Small intestine (tissue), 7 donors: ENCODE results near the gene PTGES2. TPM values are rescaled to one million over a fixed set of nuclear protein-coding genes. Genes with fewer than 3 reads are reported as not detected.

Experiments
- DNase-seq, 2 donors: peaks; one replicate each; pipeline versions ENCODE4 v3.0.0 to v3.0.0-alpha.2; 2013
- FAIRE-seq: peaks from 2 replicates; lab custom pipeline; 2012; peaks lifted over from hg19 to GRCh38; lab: Jason Lieb, UNC
- H3K27ac ChIP-seq, 3 donors: one replicate each; pipeline ENCODE4 v1.5.1; 2013; ENCODE audit warnings: low read length in 2 of 3, mild to moderate bottlenecking in 2 of 3, control low read depth in 1 of 3, inconsistent platforms in 1 of 3, low read depth in 1 of 3, moderate library complexity in 1 of 3
- H3K27me3 ChIP-seq, 3 donors: one replicate each; pipeline ENCODE4 v1.6.1; 2013; ENCODE audit warnings: low read length in 3 of 3, inconsistent platforms in 1 of 3; ENCODE audit not compliant: control insufficient read depth in 3 of 3, insufficient read depth in 3 of 3
- H3K36me3 ChIP-seq, 3 donors: one replicate each; pipeline ENCODE4 v1.6.1; 2013; ENCODE audit warnings: low read length in 3 of 3, inconsistent platforms in 1 of 3, low read depth in 1 of 3, mild to moderate bottlenecking in 1 of 3, moderate library complexity in 1 of 3; ENCODE audit not compliant: control insufficient read depth in 3 of 3, insufficient read depth in 2 of 3
- H3K4me1 ChIP-seq, 3 donors: one replicate each; pipeline ENCODE4 v1.6.1; 2013; ENCODE audit warnings: low read length in 2 of 3, inconsistent platforms in 1 of 3, low read depth in 1 of 3, mild to moderate bottlenecking in 1 of 3, moderate library complexity in 1 of 3; ENCODE audit not compliant: control insufficient read depth in 3 of 3, insufficient read depth in 2 of 3
- H3K4me3 ChIP-seq, 3 donors: one replicate each; pipeline ENCODE4 v1.5.1; 2013; ENCODE audit warnings: low read length in 3 of 3, control low read depth in 1 of 3, inconsistent platforms in 1 of 3, low read depth in 1 of 3, mild to moderate bottlenecking in 1 of 3, moderate library complexity in 1 of 3
- H3K9me3 ChIP-seq, 2 donors: one replicate each; pipeline ENCODE4 v1.6.1; 2013; ENCODE audit warnings: low read depth in 1 of 2, low read length in 1 of 2; ENCODE audit not compliant: control insufficient read depth in 2 of 2, insufficient read depth in 1 of 2
- WGBS, 3 donors: extraction: QIAGEN DNeasy Blood & Tissue Kit; methylation state at CpG; one replicate each; pipeline ENCODE4 v1.1.7; 2013; 5-methylcytosine and 5-hydroxymethylcytosine counted together
- polyA plus RNA-seq, 4 donors: library from polyadenylated mRNA; stranded (reverse) in 3 of 4; unstranded in 1 of 4; fragments of 200-250 nt in 3 of 4; fragments of 120-200 nt in 1 of 4; gene quantifications; one replicate each; pipeline versions ENCODE4 v1.2.1 to v1.2.3, GENCODE V29; 2013
- donor health status: healthy with polysubstance abuse.
- donor health status: control.
- donor health status: control.
- donor health status: Bipolar disorder and iron deficiency.
- donor health status: healthy.

PTGES2 gene
- polyA plus RNA-seq, 4 donors = 47.7 to 99.7 (median 76.0) TPM

GRCh38 chr9:128097543-128098296 lies 29.8 kb downstream of the PTGES2 start:
- DNase-seq = no peak
- no peak overlapping the region for H3K4me3 ChIP-seq
- no peak for FAIRE-seq
- 56 to 63% (median 60%) methylated on average over 13 of the region's 13 CpGs for WGBS, 3 donors
- peak overlapping the region; percentile 81 to 93 (median 92) for H3K27ac ChIP-seq
- no peaks in the 10 kb centered on the region for H3K27me3 ChIP-seq
- H3K36me3 ChIP-seq = peaks cover 10 to 56% (median 13%) of the 10 kb centered on the region in 3 donors
- no peaks in the 10 kb centered on the region for H3K9me3 ChIP-seq
- peaks cover 8 to 49% (median 24%) of the 10 kb centered on the region in 3 donors for H3K4me1 ChIP-seq

- Histone ChIP-seq H3K27me3 (no peaks in the 10 kb centered on the region), H3K4me3 (no peak overlapping the region), H3K36me3 (peaks cover 6 to 53% (median 10%) of the 10 kb centered on the region in 3 donors), H3K4me1 (peaks cover 8 to 49% (median 24%) of the 10 kb centered on the region in 3 donors), H3K9me3 (no peaks in the 10 kb centered on the region), H3K27ac (peak overlapping the region in 2 of 3 donors; percentile 92 to 93)
- DNase-seq (peak in 1 of 2 donors; percentile 5), FAIRE-seq (no peak)
- WGBS, 3 donors = 87% methylated on average over 19 of the region's 19 CpGs
These were observed 30.7 kb downstream of the PTGES2 start for GRCh38 chr9:128096616-128097536.

- Histone ChIP-seq H3K27me3 (no peaks in the 10 kb centered on the region), H3K9me3 (no peaks in the 10 kb centered on the region), H3K4me1 (peaks cover 0 to 35% (median 12%) of the 10 kb centered on the region in 3 donors), H3K4me3 (no peak overlapping the region), H3K27ac (peak overlapping the region; percentile 38 to 97 (median 80)), H3K36me3 (peaks cover 0 to 40% (median 0%) of the 10 kb centered on the region in 3 donors)
- 78 to 86% (median 81%) methylated on average over 11 of the region's 11 CpGs for WGBS, 3 donors
- DNase-seq (no peak), FAIRE-seq (no peak)
These were observed 32.5 kb downstream of the PTGES2 start for GRCh38 chr9:128094950-128095544.

GRCh38 chr9:128094166-128094949 lies 33.2 kb downstream of the PTGES2 start:
- Histone ChIP-seq H3K27ac (peak overlapping the region; percentile 48 to 97 (median 80)), H3K4me3 (no peak overlapping the region), H3K4me1 (peaks cover 0 to 29% (median 9%) of the 10 kb centered on the region in 3 donors), H3K27me3 (no peaks in the 10 kb centered on the region), H3K9me3 (no peaks in the 10 kb centered on the region), H3K36me3 (peaks cover 0 to 33% (median 0%) of the 10 kb centered on the region in 3 donors)
- DNase-seq (peak; percentile 92), FAIRE-seq (no peak)
- 22 to 35% (median 24%) methylated on average over 8 of the region's 8 CpGs for WGBS, 3 donors

GRCh38 chr9:128093011-128093410 lies 34.5 kb downstream of the PTGES2 start:
- Histone ChIP-seq H3K4me1 (peaks cover 0 to 26% (median 9%) of the 10 kb centered on the region in 3 donors), H3K27ac (peak overlapping the region in 2 of 3 donors; percentile 80 to 97), H3K36me3 (peaks cover 0 to 32% (median 0%) of the 10 kb centered on the region in 3 donors), H3K27me3 (no peaks in the 10 kb centered on the region), H3K9me3 (no peaks in the 10 kb centered on the region), H3K4me3 (no peak overlapping the region)
- WGBS, 3 donors = 62 to 73% (median 68%) methylated on average over 4 of the region's 4 CpGs
- DNase-seq = no peak
- no peak for FAIRE-seq

- H3K4me3 ChIP-seq = no peak overlapping the region
- no peak for FAIRE-seq
- peak overlapping the region in 1 of 3 donors; percentile 97 for H3K27ac ChIP-seq
- no peaks in the 10 kb centered on the region for H3K9me3 ChIP-seq
- peaks cover 0 to 31% (median 0%) of the 10 kb centered on the region in 3 donors for H3K36me3 ChIP-seq
- H3K4me1 ChIP-seq = peaks cover 0 to 26% (median 6%) of the 10 kb centered on the region in 3 donors
- WGBS, 3 donors = 84 to 88% (median 85%) methylated on average over 16 of the region's 16 CpGs
- H3K27me3 ChIP-seq = no peaks in the 10 kb centered on the region
- no peak for DNase-seq
These were observed 35.1 kb downstream of the PTGES2 start for GRCh38 chr9:128092199-128092977.

GRCh38 chr9:128091571-128091970 lies 36.0 kb downstream of the PTGES2 start:
- peaks cover 0 to 23% (median 6%) of the 10 kb centered on the region in 3 donors for H3K4me1 ChIP-seq
- H3K36me3 ChIP-seq = peaks cover 0 to 27% (median 2%) of the 10 kb centered on the region in 3 donors
- no peak overlapping the region for H3K4me3 ChIP-seq
- no peak for DNase-seq
- peak overlapping the region in 2 of 3 donors; percentile 24 to 42 for H3K27ac ChIP-seq
- no peak for FAIRE-seq
- no peaks in the 10 kb centered on the region for H3K9me3 ChIP-seq
- no peaks in the 10 kb centered on the region for H3K27me3 ChIP-seq
- 44 to 75% (median 70%) methylated on average over 12 to 13 of the region's 13 CpGs for WGBS, 3 donors
